Measurements from ENCODE around the gene LRBA. TPM values are rescaled to one million over a fixed set of nuclear protein-coding genes. Genes with fewer than 3 reads are reported as not detected.
A peak's percentile ranks its signal among the peaks of the same experiment; 100 is the strongest.

LRBA gene
- total and polyA plus RNA-seq, 9 of the 15 experiments (the other 6 are each of a cell fraction or from before 2014, with no cell fraction given) = 24.2 to 88.7 (median 59.7) TPM

DNA sequence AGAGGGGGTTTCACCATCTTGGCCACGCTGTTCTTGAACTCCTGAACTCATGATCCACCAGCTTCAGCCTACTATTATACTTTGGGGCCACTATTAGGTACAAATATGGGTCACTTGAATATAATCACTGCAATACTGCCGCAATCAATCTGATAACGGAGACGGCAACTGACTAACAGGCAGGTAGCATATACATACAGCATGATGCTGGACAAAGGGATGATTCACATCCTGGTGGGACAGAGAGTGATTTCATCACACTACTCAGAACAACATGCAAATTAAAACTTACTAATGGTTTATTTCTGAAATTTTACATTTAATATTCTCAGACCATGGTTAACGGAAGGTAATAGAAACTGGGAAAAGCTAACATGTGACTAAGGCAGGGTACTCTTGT is 10.9 kb downstream of the LRBA start:
- H3K9me1 ChIP-seq (ENCODE audit: control insufficient read depth, insufficient read depth, low read length) = no peaks in the 10 kb centered on the region
- no peak overlapping the region for H3K9ac ChIP-seq (ENCODE audit: insufficient read depth in 1 of 2, low read depth in 2 of 2, low read length in 2 of 2)
- intact Hi-C loops (cut with micrococcal nuclease) (no loop called here), in situ Hi-C loops (cut with MboI) (no loop called here)
- DNase-seq (ENCODE audit: extremely low read depth in 1 of 4, low spot score in 3 of 4) = no peak
- H3K9me3 ChIP-seq (replicated peaks; ENCODE audit: control insufficient read depth, insufficient read depth, low read depth, low read length) = no peaks in the 10 kb centered on the region; the same call in 1 of the 2 replicates
- H4K20me1 ChIP-seq (replicated peaks; ENCODE audit: control insufficient read depth, insufficient read depth, low read length) = no peaks in the 10 kb centered on the region
- BruUV-seq (replicated peaks) = no TSS peak
- WGBS (ENCODE audit: insufficient coverage, low coverage, missing lambda C conversion rate) = 78% methylated on average over 5 of the region's 5 CpGs
- POLR2A ChIA-PET = interaction anchor here (0.7 to 1.5 kb wide), 2 partner anchors 10 to 1843 kb away, joined by 3 to 4 read pairs; no protein-coding TSS in a partner anchor
- ATAC-seq = no peak
- H3K4me3 ChIP-seq = no peak overlapping the region
- no peak overlapping the region for H2AFZ ChIP-seq (ENCODE audit: low read depth, low read length)
- H3K27me3 ChIP-seq (ENCODE audit: control insufficient read depth in 2 of 2, insufficient read depth in 2 of 2, low read length in 2 of 2) = no peaks in the 10 kb centered on the region
- H3K4me2 ChIP-seq (ENCODE audit: insufficient read depth, low read length) = no peak overlapping the region
- H3K79me2 ChIP-seq (ENCODE audit: control insufficient read depth, insufficient read depth, low read length) = peaks cover 93% of the 10 kb centered on the region
- H3K36me3 ChIP-seq (ENCODE audit: control insufficient read depth, insufficient read depth, low read length) = peaks cover 17% of the 10 kb centered on the region; the same call in 1 of the 3 replicates
- FAIRE-seq = no peak
- CTCF ChIA-PET (ENCODE audit: low intra/inter-chr PET ratio) = no interaction called here
- no peak overlapping the region for H3K27ac ChIP-seq (ENCODE audit: extremely low read depth, low read depth, low read length)
- H3K4me1 ChIP-seq (replicated peaks in 1 of 2; ENCODE audit: control insufficient read depth in 2 of 2, insufficient read depth in 2 of 2, low read length in 2 of 2) = peaks cover 5 to 6% of the 10 kb centered on the region in 2 experiments; a peak in 4 of 5 replicates
- TF ChIP-seq ZNF699 (CRISPR knock-in tag; IDR thresholded peaks at IDR 0.05; ENCODE audit: insufficient replicate concordance) = no peak
- no peak for TF ChIP-seq PPARD (CRISPR knock-in tag; IDR thresholded peaks at IDR 0.05)
- TF ChIP-seq HBP1 (CRISPR knock-in tag; IDR thresholded peaks at IDR 0.05) = no peak
- no peak for TF ChIP-seq POLR2B (IDR thresholded peaks at IDR 0.05; ENCODE audit: low read depth, partially characterized antibody)
- 0 out of 2 replicates have a peak, but pooled peaks have one; percentile 12 for TF ChIP-seq JUN (IDR thresholded peaks at IDR 0.05; ENCODE audit: borderline replicate concordance, low read depth, low read length)
- TF ChIP-seq JUN (CRISPR knock-in tag; IDR thresholded peaks at IDR 0.05; ENCODE audit: borderline replicate concordance) = no peak
- TF ChIP-seq KDM2B (CRISPR knock-in tag; IDR thresholded peaks at IDR 0.05) = no peak
- TF ChIP-seq GATAD2A (IDR thresholded peaks at IDR 0.05) = no peak
- TF ChIP-seq JUNB (CRISPR knock-in tag; conservative IDR thresholded peaks at IDR 0.05) = no peak
- TF ChIP-seq ZBTB17 (CRISPR knock-in tag; IDR thresholded peaks at IDR 0.05) = no peak
- TF ChIP-seq SIRT6 (IDR thresholded peaks at IDR 0.05; ENCODE audit: low read depth, low read length) = no peak
- TF ChIP-seq HDAC1 (IDR thresholded peaks at IDR 0.05) = no peak
- no peak for TF ChIP-seq ETV6 (IDR thresholded peaks at IDR 0.05; ENCODE audit: borderline replicate concordance in 1 of 2, low read depth in 2 of 2, low read length in 1 of 2)
- no peak for TF ChIP-seq ETV6 (CRISPR knock-in tag; IDR thresholded peaks at IDR 0.05; ENCODE audit: borderline replicate concordance)
- TF ChIP-seq CSDE1 (IDR thresholded peaks at IDR 0.05) = no peak
- no peak for TF ChIP-seq SOX6 (IDR thresholded peaks at IDR 0.05)
- TF ChIP-seq, protein P1, sequence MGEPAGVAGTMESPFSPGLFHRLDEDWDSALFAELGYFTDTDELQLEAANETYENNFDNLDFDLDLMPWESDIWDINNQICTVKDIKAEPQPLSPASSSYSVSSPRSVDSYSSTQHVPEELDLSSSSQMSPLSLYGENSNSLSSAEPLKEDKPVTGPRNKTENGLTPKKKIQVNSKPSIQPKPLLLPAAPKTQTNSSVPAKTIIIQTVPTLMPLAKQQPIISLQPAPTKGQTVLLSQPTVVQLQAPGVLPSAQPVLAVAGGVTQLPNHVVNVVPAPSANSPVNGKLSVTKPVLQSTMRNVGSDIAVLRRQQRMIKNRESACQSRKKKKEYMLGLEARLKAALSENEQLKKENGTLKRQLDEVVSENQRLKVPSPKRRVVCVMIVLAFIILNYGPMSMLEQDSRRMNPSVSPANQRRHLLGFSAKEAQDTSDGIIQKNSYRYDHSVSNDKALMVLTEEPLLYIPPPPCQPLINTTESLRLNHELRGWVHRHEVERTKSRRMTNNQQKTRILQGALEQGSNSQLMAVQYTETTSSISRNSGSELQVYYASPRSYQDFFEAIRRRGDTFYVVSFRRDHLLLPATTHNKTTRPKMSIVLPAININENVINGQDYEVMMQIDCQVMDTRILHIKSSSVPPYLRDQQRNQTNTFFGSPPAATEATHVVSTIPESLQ (CRISPR knock-in tag; IDR thresholded peaks at IDR 0.05) = no peak
- no peak for TF ChIP-seq POLR3G (IDR thresholded peaks at IDR 0.05; ENCODE audit: extremely low read depth, insufficient read length, insufficient replicate concordance)
- TF ChIP-seq ATF3 (IDR thresholded peaks at IDR 0.05) = peak; percentile 74
- TF ChIP-seq ATF3 (CRISPR knock-in tag; conservative IDR thresholded peaks at IDR 0.05) = no peak
- TF ChIP-seq ZNF274 (IDR thresholded peaks at IDR 0.05; ENCODE audit: borderline replicate concordance, low read depth, low read length) = no peak

Measured in K562 (cell line).